ENCODE results near the gene GMCL1.

- TF ChIP-seq POLR2A (IDR thresholded peaks at IDR 0.05) (no peak), CTCF (IDR thresholded peaks at IDR 0.05) (no peak)
Measured at GRCh38 chr2:69810550-69810949, 18.9 kb upstream of the GMCL1 start.
